Measurements from ENCODE around the gene ATP1A2.

- TF ChIP-seq CTCF (IDR thresholded peaks at IDR 0.05; ENCODE audit: low read length) (no peak), EZH2 (IDR thresholded peaks at IDR 0.05; ENCODE audit: borderline replicate concordance, low read length) (no peak)
Observed at GRCh38 chr1:160089883-160090282, 25.7 kb upstream of the ATP1A2 start.
